Measurements from ENCODE around the gene MMP25.

The MMP25 gene

DNA sequence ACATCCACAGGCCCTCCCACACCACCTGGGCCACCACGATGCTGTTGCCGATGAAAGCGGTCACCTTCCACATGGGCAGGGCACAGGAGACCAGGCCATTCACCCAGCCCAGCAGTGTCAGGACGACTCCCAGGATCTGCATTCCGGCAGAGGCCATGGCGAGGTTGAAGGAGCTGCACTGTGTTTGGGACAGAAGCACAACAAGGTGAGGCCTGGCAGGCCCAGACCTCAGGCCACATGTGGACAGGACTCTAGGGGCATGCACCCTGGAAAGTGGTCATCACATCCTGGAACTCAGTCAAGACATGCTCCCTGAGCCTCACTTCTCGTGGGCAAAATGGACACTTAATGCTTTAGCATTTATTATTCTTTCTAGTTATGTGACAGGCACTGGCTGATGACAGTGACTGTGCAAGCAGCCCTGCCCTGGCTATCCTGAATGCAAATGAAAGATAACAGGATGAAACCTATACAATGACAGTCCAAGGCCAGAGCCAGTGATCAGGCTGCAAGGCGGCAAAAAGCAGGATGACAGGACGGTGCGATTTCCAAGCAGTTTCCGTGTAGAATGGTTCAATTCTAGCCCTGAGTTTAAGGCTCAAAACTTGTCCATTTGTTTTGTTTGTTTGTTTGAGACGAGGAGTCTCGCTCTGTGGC lies 30.4 kb upstream of the MMP25 start:
- DNase-seq (ENCODE audit: low read depth, low spot score), result no peak

DNA sequence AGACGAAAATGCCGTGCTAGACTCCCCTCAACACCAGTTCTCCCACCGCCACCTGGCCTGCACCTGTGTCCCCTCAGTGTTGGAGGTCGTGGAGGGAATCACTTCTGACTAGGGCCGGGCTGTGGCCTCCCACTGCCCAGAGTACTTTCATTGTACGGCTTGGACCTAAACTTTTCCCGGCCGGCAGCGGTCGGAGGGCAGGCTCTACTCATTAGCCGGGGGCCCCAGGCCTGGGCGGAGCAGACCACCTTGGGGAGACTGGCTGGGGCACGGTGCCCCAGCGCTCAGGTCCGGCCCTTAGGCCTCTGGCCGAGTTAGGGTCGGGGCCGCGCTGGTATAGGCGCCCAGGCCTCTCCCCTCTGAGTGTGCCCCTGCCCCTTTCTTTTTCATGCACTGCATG lies 29.0 kb upstream of the MMP25 start:
- H3K27ac ChIP-seq, result no peak overlapping the region
- DNase-seq (ENCODE audit: low read depth, low spot score), result no peak

More for the DNA sequence above, 30.4 kb upstream of the MMP25 start:
- no peak overlapping the region for H3K27ac ChIP-seq

DNA sequence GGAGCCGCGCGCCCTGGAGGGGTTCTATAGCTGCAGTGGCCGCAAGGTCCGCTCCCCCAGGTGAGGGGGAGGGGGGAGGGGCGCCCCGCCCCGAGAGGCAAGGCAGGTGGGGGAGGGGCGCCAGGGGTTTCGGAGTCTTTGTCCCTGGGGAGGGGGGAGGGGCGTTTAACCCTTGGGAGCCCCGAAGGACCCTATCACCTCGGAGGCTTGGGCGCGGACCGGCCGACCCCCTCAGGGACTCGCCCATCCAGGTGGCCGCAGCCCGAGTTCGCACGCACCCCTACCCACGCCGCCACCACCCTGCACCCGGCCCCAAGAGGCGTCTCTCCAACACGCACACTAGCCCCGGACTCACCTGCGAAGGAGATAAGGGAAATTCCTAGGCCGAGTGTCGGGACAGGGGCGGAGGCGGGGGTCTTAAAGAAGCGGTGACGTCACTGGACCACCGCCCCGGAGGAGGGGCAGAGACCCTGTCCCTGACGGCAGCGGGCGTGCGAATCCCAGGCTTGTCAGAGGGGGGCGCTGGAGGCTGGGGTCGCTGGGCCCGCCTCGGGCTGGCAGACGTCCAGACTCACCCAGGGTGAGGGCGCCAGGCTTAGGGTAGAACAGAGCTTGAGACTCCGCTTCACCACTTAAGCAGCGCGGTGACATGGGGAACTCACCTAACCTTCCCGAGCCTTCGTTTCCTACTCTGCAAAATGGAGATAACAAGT lies 28.4 kb upstream of the MMP25 start, which contains the start of gene CLDN6:
TSS of gene CLDN6 (minus strand) at position 390 of the 713 bp plus-strand sequence. CDS start 2,162 bp downstream, outside the sequence.
- DNase-seq (ENCODE audit: low read depth, low spot score), result no peak
- no peak within 1 kb of the TSS for H3K27ac ChIP-seq

DNA sequence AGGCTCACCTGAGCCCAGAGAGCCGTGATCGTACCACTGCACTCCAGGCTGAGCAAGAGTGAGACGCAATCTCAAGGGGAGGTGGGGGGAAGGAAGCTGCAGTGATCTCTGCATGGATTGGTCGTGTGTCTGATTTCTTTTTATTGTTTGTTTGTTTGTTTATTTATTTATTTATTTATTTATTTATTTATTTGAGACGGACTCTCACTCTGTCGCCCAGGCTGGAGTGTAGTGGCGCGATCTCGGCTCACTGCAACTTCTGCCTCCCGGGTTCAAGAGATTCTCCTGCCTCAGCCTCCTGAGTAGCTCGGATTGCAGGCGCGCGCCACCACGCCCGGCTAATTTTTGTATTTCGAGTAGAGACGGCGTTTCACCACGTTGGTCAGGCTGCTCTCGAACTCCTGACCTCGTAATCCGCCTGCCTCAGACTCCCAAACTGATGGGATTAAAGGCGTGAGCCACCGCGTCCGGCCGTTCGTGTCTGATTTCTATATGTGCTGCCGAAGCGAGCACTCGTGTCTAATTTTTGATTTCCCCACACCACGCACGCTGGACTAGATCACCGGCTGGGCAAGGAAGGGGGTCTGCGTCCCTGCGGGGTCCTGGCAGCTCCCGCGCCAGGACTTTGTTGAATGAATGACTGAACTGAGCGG lies 26.6 kb upstream of the MMP25 start:
- DNase-seq (ENCODE audit: low read depth, low spot score), result no peak
- H3K27ac ChIP-seq, result peak overlapping the region; percentile 99

DNA sequence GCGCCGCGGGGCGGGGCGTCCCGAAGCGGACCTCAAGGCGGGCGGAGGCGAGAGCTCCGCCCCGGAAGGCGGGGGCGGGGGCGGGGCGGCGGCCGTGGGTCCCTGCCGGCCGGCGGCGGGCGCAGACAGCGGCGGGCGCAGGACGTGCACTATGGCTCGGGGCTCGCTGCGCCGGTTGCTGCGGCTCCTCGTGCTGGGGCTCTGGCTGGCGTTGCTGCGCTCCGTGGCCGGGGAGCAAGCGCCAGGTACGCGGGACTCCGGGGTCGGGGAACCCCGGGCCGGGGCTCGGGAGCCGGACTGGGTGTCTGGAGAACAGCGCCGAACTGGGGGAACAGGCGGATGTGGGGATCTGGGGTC lies 26.1 kb upstream of the MMP25 start, which contains the start of gene TNFRSF12A:
TSS of gene TNFRSF12A (plus strand) at position 122 of the 357 bp plus-strand sequence. CDS start at position 152, 30 bp downstream.
- H3K27ac ChIP-seq, result peak within 1 kb of the TSS; percentile 99
- no peak for DNase-seq (ENCODE audit: low read depth, low spot score)

DNA sequence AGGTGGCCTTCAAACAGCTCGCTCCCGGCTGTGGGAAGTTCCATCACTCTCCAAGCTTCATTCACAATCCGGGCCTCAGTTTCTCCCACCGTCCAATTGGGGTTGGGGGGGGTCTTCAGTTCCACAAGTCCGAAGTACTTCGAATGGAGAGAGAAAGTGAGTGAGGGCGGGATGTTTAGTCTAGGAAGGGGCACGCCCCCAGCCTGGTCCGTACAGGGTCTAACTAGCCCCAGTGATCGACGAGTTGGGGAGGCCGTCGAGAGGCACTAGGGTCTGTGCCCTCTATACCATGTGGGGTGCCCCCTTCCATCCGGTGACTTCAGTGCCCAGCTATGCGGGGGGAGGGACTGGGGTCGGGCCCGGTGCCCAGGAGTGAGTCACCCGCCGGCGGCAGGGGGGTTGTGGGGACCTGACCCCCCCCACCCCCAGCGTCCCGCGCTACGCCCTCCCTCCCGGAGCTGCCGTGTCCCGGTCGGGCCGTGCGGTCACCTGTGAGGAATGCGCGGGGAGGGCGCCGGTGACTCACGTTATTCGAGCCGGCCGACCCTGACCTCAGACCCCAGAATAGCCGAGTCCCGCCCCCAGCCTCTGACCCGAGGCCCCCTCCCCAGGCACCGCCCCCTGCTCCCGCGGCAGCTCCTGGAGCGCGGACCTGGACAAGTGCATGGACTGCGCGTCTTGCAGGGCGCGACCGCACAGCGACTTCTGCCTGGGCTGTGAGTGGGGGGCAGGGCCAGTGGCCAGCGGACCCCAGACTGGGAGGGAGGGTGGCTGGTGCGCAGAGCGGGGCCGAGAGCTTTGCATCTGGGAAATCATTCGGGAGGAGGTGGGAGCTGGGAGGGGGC lies 25.5 kb upstream of the MMP25 start:
- peak overlapping the region; percentile 99 for H3K27ac ChIP-seq
- DNase-seq (ENCODE audit: low read depth, low spot score), result peak; percentile 64

DNA sequence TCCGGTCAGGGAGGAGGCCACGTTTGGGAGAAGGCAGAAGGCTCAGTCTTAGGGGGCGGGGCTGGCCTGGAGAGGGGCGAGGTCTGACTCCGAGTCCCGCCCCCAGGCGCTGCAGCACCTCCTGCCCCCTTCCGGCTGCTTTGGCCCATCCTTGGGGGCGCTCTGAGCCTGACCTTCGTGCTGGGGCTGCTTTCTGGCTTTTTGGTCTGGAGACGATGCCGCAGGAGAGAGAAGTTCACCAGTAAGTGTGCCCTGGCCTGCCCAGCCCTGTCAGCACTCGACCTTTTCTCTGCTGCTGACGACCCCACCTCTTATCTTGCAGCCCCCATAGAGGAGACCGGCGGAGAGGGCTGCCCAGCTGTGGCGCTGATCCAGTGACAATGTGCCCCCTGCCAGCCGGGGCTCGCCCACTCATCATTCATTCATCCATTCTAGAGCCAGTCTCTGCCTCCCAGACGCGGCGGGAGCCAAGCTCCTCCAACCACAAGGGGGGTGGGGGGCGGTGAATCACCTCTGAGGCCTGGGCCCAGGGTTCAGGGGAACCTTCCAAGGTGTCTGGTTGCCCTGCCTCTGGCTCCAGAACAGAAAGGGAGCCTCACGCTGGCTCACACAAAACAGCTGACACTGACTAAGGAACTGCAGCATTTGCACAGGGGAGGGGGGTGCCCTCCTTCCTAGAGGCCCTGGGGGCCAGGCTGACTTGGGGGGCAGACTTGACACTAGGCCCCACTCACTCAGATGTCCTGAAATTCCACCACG lies 24.7 kb upstream of the MMP25 start:
- DNase-seq (ENCODE audit: low read depth, low spot score), result peak; percentile 86
- H3K27ac ChIP-seq, result peak overlapping the region; percentile 99

DNA sequence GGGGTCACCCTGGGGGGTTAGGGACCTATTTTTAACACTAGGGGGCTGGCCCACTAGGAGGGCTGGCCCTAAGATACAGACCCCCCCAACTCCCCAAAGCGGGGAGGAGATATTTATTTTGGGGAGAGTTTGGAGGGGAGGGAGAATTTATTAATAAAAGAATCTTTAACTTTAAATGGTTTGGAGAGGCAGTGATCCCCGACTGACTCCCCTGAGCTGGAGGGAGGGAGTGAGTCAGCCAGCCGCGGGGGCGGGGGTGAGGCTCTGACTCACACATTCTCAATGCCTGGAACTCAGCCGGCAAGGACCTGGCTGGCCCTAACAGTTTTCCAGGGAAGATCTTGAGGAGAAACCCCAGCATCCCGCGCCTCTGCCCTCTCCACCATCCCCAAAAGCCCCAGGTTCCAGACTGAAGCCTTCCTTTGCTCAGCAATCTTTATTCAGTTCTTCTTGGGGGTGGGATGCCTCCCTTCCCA lies 24.1 kb upstream of the MMP25 start:
- peak overlapping the region; percentile 99 for H3K27ac ChIP-seq
- DNase-seq (ENCODE audit: low read depth, low spot score), result peak; percentile 74

DNA sequence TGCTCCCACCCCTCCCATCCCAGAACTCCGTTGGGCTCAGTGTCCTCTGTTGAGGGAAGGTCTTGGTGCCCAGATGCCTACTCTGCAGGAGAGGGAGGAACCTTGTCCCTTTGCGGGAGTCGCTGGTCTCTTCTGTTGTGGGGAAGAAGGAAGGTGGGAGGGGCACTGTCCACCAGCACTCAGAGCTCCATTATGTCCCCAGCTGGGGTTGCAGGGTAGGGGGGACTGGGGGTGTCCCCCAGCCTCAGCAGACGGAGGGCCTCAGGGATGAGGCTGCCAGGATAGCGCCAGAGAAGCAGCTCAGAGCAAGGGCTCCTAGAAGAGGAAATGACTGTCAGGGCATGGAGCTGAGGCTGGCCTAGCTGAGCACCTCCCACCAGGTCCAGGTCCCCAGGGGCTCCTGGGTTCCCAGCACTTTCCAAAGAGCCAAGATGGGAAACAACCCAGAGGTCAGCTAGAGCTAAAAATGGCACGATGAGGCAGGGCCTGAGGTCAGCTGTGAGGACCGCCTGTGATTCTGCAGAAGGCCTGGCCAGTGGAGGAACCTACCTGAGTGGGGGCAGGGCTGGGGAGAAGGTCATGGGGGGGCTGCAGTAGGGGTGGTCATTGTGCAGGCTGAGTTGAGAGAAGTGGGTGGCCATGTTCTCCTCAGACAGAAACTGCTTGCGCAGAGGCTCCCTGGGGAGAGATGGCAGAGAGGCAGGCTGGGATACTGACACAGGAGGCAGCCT lies 23.5 kb upstream of the MMP25 start:
- DNase-seq (ENCODE audit: low read depth, low spot score), result no peak

DNA sequence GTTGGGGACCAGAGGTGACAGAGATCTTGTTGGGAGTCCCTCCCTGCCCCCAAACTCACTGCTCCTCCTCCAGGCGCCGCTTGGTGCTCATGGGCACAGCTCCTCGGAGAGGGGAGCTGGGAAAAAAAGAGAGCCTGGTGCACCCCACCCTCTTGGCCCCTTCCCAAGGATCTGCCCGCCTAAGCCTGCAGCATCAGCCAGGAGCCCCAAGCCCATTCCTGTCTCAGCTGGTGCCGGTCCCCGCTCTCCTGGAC lies 23.0 kb upstream of the MMP25 start:
- peak overlapping the region; percentile 99 for H3K27ac ChIP-seq
- DNase-seq (ENCODE audit: low read depth, low spot score), result no peak

More for the DNA sequence above, 23.5 kb upstream of the MMP25 start:
- peak overlapping the region; percentile 99 for H3K27ac ChIP-seq

DNA sequence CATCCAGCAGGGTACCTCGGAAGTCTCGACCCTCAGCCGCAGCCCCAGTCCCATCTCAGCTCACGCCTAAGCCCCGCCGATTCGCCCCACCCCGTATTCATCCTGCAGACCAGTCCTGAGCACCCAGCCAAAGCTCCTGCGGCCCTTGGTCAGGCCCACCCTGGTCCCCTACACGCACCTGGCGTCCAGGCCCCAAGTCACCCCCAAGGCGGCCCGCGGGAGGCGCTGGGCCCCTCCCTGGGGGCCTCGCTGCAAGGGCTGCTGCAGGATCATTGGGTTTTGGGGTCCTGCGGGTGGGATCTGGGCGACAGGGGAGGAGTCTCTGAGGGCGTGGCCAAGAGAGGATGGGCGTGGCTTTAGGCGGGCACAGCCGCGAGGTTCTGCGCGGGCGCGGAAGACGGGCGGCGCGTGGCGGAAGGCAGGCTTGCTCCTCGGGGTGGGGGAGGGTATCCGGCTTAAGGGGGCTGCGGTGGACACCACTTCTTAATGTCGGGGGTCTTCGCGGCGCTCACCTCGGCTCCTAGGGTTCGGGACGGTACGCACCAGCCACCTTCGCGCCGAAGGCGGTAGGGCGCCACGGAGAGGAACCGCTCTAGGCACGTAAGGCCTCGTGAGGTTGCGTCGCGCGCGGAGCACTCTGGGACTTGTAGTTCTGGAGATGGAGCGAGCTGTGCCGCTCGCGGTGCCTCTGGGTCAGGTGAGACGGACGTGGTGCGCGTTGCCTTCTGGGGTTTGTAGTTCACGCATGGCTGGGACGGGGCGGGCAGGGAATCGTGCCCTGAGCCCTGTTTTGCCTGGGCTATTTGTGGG lies 22.5 kb upstream of the MMP25 start, which contains the start of the genes HCFC1R1 and THOC6:
TSS of gene HCFC1R1 (minus strand) at position 274 of the 810 bp plus-strand sequence. CDS start at position 273, 1 bp downstream.
TSS of gene THOC6 (plus strand) at position 367 of the 810 bp plus-strand sequence. CDS start at position 659, 292 bp downstream.
- H3K27ac ChIP-seq, result peak within 1 kb of the TSS; percentile 99
- peak; percentile 94 for DNase-seq (ENCODE audit: low read depth, low spot score)

DNA sequence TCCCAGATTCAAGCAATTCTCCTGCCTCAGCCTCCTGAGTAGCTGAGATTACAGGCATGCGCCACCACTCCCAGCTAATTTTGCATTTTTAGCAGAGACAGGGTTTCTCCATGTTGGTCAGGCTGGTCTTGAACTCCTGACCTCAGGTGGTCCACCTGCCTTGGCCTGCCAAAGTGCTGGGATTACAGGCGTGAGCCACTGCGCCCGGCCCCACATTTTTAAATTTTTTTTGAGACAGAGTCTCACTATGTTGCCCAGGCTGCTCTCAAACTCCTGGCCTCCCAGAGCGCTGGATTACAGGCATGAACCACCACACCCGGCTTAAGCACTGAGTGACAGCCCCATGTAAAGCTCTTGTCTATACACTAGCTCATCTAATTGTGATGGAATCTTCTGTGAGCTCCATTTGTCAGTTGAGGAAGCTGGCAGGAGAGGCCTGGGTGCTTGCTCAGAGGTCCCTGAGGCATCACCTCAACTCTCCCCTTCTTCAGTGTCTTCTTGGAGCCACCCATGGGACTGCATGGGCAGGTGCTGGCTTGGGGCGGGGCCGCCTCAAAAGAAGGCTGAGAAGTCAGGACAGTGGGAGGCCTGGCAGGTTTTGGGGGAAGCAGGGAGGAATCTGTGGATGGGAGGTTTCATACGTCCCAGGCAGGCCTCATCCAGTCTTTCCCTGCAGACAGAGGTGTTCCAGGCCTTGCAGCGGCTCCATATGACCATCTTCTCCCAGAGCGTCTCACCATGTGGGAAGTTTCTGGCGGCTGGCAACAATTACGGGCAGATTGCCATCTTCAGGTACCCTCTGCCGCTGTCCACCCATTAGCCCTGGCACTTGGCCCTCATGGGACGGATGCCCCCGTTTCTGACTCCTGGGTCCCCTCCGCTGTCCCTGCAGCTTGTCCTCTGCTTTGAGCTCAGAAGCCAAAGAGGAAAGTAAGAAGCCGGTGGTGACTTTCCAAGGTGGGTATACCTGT lies 21.0 kb upstream of the MMP25 start:
- peak overlapping the region; percentile 99 for H3K27ac ChIP-seq
- no peak for DNase-seq (ENCODE audit: low read depth, low spot score)

DNA sequence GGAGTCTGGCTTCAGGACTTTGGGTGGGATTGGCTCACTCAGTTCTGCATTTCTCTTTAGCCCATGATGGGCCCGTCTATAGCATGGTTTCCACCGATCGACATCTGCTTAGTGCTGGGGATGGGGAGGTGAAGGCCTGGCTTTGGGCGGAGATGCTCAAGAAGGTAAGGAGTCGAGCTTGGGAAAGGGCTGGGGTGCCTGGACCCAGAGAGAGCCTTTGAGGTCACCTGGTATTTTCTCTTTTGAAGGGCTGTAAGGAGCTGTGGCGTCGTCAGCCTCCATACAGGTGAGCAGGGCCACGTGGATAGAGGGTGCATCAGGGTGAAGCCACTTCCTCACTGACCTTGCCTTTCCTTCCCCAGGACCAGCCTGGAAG lies 20.4 kb upstream of the MMP25 start:
- no peak overlapping the region for H3K27ac ChIP-seq
- DNase-seq (ENCODE audit: low read depth, low spot score), result no peak

DNA sequence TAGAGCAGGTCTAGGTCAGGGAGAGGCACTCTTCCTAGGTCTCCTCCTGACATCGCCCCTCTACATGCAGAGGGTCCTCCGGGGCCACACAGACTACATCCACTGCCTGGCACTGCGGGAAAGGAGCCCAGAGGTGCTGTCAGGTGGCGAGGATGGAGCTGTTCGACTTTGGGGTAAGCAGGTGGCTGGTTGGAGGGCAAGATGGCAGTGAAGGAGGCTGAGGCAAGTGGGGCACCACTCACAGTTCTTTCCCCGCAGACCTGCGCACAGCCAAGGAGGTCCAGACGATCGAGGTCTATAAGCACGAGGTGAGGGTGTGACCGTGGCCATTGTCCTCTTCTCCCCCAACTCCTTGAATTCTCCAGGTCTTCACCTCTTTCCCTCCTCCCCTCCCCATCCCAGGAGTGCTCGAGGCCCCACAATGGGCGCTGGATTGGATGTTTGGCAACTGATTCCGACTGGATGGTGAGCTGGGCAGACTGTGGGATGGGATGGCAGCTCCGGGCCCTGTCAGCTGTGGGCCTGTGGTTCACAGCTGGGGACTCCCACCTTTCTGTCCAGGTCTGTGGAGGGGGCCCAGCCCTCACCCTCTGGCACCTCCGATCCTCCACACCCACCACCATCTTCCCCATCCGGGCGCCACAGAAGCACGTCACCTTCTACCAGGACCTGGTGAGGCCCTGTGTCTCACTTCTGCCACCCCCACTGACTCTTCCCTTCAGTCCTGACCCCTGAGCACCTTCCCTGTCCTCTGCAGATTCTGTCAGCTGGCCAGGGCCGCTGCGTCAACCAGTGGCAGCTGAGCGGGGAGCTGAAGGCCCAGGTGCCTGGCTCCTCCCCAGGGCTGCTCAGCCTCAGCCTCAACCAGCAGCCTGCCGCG lies 19.5 kb upstream of the MMP25 start:
- no peak for DNase-seq (ENCODE audit: low read depth, low spot score)
- H3K27ac ChIP-seq, result no peak overlapping the region

DNA sequence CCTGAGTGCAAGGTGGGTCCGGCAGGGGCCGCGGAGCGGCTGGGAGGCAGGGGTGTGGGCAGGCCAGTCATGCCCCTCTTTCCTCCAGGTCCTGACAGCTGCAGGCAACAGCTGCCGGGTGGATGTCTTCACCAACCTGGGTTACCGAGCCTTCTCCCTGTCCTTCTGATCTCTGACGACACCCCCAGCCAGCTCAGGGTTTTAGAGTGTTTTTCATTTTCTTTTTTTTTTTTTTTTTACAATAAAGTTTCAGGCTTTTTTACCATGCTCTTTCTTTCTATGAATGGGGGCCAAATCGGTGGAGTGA lies 18.9 kb upstream of the MMP25 start:
- no peak for DNase-seq (ENCODE audit: low read depth, low spot score)
- H3K27ac ChIP-seq, result no peak overlapping the region

All from epithelial cell of prostate (primary cell).